GM12874 (cell line): ENCODE results near the gene JAKMIP2.

Experiments used
- CTCF ChIP-seq: IDR thresholded peaks from 2 replicates; pipeline ENCODE4 v1.5.1; 2011; ENCODE audit warnings: low read depth, mild to moderate bottlenecking, control low read depth, low read length, moderate library complexity; ENCODE audit not compliant: insufficient read depth

Gene JAKMIP2

DNA sequence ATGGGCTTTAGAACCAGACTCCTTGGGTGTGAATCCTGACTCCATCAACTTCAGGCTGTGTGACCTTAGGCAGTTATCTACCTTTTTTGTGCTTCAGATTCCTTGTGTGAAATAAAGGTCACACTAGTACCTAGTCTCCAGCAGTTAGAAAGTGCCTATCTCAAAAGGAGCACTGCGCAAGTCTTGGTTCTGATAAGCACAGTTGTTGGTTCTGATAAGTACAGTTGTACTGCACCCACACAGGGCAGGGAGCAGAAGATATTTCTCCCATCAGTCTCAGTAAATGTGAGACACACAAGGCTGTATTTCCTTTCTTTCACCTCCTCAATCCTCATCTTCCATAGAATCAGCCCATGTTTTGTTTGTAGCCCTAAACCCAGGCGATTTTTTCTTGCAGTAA, 156.1 kb downstream of the JAKMIP2 start:
- no peak for TF ChIP-seq CTCF

DNA sequence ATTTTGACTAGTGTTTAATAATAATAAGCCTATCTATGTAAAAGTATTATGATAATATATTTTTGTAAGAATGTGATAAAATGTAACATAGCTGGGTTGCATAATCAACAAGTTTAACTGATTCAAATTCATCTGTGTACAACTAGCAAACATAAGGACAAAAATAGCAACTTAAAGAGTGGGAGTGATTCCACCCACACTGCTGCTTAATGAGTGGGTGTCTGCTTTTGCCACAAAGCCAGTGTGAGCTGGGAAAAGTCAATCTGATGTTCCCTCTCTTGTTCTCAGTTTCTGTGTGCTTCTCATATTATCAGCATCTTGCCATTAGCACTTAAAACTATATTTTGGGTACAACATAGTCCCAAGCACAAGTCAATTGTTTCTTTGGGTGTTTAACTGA, 161.5 kb downstream of the JAKMIP2 start:
- no peak for TF ChIP-seq CTCF

DNA sequence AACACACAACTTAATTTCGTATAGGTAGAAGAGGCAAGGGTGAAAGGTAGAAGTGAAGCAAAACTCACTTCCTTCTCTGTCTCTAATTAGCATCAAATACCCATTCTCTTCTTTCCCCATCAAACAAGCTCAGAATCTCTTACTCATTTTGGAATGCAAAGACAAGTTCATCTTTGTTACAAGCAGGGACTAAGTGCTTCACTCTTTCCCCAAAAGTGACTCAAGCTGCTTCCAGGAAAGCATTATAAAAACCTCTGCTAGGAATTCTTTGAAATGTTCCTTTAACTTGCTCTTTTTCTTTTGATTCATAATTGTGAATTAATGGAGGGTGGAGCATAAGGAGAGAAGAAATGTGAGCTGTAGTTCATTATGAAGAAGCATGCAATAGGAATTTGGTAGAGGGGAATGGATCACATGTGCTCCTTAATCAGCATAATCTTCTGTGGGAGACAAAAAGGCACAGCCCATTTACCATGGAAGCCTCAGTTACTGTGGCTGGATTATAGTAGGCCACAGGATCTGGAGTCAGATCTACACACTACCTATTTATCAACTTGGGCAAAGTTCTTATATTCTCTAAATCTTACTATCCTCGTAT, 163.1 kb downstream of the JAKMIP2 start:
- no peak for TF ChIP-seq CTCF

- no peak for TF ChIP-seq CTCF
These were observed 164.7 kb downstream of the JAKMIP2 start for GRCh38 chr5:147617711-147618350.

GRCh38 chr5:147617191-147617606, 165.3 kb downstream of the JAKMIP2 start:
- no peak for TF ChIP-seq CTCF

DNA sequence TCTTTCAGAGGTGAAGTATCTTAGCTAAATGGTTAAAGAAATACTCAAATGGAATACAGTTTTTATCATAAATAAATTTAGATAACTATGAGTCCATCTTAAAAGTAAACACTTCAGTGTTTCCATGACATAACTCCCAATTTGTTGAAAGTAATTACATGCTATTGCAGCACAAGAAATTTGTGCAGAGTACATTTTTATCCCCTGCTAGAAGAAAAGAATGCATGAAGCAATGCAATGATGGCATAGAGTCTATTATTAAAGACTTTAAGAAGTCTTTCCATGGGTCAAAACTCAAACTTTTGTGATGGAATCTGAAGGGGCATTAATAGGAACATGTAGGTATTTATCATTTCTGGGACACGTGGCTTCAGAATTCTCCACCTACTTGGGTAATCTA, 166.1 kb downstream of the JAKMIP2 start:
- no peak for TF ChIP-seq CTCF

DNA sequence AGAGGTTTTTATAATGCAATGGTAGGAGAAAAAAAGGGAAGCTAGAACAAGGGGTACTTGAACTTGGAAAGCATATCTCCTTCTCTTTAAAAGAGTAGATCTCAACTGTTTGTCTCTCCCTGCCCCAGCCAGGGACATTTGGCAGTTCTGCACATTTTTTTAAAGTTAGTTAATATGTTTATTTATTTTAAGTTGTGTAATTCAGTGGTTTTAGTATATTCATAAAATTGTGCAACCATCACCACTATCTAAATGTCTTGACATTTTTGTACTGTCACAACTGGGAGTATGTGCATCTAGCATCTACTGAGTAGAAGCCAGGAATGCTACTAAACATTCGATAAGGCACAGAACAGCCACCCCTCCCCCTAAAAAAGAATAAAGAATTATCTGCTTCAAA, 169.2 kb downstream of the JAKMIP2 start:
- TF ChIP-seq CTCF, result no peak
